HG02588 (cell line): ENCODE measurements around the gene VSIG10L.

ENCODE experiments used
- ATAC-seq: cut with Tn5 transposase; IDR thresholded peaks from one replicate; pipeline ENCODE4 v1.9.1; 2021; ENCODE audit warnings: mild to moderate bottlenecking, moderate library complexity; ENCODE audit not compliant: unreplicated experiment

The VSIG10L gene

DNA sequence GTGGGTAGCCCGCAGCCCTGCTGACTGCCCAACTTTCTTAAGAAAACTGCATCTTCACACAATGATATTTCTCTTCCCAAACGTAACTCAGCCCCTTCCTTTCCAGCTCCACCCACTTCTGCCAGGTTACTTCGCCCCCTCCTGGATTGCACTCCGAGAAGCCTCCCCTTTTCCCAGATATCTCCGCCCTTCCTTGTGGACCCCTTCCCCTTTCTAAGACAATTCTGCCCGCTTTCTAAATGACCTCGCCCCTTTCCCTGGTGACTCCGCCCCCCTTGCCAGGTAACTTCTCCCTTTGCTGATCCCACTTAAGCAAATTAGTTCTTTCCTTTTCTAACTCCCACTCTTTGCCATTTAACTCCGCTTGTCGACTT, 2.6 kb downstream of the VSIG10L start:
- ATAC-seq, result no peak

DNA sequence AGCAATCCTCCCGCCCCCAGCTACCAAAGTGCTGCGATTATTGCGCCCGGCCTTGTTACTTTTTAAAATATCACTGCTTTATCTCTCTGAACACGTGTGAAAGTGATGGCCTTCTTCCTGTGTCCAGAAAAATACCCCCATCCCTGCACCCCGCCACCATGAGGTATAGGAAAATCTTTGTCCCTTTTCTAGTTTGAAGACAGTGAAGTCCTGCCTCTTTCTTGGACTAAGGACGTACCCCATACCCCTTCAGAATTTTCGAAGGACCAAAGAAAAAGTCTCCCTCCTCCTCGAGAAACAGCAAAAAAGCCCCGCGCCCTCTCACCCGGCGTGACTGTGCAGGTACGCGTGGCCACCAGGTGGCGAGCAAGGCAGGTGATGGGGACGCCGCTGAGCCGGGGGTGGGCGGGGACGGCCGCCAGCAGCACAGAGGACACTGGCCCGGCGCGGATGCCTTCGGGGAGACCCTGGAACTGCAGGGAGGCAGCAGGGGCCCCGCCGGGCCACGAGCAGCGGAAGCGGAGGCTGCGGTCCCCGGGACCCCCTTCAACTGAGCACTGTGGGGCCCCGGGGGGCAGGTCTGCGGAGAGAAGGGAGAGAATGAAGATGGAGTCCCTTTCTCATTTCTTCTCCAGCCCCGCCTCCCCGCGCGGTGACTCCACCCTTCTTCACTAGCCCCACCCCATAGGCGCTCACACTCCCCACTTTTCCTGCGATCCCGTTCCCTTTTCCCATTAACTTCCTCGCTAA, 3.2 kb downstream of the VSIG10L start:
- ATAC-seq, result peak; percentile 53

DNA sequence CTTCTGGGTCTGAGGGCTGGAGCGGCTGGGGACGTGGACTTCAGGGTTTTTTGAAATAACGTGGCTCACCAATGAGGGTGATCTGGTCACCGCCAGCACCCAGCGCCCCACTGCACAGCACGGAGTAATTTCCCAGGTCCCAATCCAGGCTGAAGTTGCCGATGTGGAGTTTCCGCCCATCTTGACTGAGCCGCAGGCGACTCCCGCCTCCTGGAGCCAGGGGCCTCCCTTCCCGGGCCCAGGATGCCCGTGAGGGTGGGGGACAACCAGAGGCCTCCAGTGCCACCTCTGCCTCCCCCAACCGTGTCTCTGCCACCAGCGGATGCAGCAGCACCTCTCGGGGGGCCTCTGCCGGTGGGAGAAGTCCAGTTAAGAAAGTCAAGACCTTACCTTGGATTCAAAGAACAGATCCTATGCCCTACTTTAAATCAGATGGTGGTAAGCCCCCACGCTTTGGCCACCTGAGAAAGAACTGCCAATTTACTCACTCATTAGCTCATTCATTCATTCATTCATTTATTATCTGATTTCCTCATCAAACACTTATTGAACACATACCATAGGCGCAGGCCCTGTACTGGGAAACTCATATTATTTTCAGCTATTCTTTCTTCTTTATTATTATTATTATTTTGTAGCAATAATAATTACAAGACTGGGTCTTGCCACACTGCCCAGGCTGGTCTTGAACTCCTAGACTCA, 3.9 kb downstream of the VSIG10L start:
- no peak for ATAC-seq

DNA sequence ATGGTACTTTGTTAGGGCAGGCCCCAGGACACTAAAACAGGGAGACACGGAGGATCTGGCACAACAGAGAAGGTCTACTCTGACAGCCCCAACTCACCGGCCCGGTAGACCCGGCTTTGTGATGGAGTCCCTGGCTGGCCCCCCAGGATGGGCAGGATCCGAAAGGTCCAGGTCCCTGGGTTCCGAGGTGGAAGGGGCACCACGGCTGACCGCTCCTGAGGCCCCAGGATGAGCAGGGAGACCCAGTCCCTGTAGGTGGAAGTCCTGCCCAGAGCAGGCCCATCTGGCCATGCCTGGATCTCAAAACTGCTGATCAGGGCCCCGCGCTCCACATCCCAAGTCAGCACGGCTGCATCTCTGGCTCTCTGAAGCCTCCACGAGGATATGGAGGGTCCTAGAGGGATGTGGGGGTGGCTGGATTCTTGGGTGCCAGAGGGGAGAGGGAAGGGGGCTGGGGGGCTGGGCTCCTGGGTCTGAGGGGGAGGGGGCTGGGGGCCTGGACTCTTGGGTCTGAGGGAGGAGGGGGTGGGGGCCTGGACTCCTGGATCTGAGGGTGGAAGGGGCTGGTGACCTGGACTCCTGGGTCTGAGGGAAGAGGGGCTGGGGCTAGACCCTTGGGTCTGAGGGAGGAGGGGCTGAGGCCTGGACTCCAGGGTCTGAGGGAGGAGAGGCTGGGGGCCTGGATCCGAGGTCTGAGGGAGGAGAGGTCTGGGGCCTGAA, 4.6 kb downstream of the VSIG10L start:
- ATAC-seq, result no peak

DNA sequence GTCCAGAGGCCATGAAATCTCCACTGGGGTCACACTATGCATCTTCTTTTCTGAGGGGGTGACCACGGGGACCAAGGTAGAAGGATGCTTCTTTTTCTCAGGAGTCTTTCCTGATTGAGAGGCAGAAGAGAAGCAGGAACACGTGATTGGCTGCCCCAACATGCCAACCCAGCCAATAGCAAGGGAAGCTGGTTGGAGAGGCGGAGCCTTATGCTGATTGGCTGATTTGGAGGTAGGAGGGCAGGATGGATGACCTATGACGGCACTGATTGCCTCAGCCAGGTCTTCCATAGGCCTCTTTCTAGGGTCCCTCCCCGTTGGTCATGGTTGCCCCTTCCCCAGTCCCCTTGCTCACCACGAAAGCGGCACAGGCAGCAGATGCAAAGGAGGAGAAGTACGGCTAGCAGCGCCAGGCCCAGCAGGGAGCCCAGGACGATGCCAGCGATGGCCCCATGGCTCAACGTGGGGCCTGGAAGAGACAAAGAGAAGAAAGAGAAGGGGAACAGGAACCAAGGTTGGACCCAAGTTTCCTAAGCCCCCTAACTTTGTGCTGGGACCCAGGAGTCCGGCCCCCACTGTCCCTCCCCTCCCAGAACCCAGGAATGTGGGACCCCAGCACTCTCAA, 8.0 kb downstream of the VSIG10L start:
- ATAC-seq, result no peak

DNA sequence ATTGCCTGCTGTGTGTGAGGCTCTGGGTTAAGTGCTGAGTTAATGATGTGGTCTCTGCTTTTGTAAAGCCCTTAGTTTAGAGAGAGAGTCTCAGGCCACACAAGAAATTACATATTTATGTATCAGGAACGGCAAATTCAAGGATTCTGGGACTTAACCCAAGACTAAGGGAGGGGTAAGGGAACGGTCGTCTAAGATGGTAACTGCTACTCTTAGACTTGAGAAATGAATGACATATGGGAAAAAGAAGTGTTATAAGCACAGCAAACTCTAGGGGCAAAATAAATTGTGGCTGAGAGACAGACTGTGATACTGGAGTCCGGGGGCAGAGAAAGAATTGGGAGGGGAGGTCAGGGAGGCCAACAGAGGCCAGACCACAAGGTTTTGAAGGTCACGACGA, 10.2 kb downstream of the VSIG10L start:
- no peak for ATAC-seq

DNA sequence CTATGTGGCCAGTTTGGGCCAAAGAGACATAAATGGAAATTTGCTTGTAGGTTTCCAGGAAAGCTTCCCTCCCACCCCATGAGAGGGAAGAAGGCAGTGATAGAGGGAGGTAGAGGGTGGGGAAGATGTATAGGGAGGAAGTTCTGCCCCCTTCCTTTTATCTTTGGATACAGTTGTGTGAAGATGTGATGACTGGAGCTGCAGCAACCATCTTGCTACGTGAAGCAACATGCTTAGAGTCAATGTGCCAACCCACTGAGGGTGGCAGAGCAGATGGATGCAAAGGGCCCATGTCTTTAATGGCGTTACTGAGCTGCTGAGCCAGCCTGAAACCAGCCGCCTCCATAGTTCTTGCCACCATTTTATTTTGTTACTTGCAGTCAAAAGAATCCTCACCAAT, 10.7 kb downstream of the VSIG10L start:
- no peak for ATAC-seq

DNA sequence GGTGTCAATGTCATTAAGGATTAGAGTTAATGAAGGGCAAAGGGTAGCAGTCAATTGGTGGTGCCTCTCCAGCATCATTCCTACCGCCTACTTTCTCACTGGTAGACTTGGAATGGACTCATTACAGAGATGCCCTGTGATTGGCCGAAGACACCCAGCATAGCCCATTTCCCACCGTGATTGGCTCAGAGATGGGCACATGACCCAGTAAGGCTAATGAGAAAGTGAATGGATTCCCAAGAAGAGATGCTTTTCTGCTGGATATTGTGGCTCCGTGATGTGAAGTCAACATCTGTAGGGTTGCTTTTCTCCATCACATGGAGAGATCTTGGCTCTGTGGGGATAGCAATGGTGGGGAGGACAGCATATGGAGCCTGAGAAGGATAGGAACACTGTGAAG, 11.6 kb downstream of the VSIG10L start:
- no peak for ATAC-seq

DNA sequence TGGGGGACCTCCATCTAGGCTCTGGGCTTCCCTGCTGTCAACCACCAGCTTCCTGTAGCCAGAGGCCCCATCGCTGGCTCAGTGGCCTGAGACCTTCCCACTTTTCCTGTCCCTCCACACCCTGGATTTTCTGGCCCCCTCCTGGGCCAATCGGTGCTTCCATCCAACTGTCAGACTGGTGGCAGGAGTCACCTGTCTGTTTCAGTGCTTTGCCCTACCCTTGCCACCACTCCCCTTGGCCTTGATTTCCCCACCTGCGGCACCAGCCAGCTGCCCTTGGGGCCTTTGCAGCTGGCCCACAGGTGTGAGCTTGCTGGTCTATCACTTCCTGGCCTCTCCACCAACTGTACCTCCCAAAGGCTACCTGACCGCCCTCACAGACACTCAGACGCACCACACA, 12.5 kb downstream of the VSIG10L start:
- ATAC-seq, result no peak

DNA sequence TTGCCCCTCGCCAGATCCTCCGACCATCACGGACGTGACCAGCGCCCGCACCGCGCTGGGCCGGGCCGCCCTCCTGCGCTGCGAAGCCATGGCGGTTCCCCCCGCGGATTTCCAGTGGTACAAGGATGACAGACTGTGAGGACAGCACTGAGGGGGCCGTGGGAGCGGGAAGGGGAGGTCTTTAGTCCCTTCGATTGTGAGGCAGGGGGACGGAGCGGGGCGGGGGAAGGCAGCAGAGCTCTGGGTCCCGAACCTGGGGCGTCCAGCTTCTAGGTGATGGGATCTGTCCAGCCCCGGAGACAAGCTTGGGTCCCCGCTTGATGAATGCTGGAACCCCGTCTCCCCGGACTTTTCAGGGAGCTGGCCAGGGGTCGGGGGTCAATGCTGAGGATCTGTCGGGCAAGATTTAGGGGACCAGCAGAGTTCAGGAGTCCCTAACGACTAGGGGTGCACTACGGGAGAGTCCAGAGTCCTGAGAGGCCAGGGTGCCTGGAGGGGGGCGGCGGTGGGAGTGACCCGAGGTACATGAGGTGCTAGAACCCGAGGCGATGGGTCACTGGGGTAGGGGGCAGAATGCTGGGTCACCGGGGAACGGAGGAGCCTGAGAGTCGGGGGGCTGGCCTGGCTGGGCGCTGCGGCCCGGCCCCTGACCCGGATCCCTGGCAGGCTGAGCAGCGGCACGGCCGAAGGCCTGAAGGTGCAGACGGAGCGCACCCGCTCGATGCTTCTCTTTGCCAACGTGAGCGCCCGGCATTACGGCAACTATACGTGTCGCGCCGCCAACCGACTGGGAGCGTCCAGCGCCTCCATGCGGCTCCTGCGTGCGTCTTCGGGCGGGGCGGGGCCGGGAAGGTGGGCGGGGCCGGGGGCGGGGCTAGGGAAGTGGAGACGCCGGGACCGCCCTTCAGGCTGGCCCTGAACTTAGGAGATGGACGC, 14.6 kb downstream of the VSIG10L start:
- ATAC-seq, result no peak

DNA sequence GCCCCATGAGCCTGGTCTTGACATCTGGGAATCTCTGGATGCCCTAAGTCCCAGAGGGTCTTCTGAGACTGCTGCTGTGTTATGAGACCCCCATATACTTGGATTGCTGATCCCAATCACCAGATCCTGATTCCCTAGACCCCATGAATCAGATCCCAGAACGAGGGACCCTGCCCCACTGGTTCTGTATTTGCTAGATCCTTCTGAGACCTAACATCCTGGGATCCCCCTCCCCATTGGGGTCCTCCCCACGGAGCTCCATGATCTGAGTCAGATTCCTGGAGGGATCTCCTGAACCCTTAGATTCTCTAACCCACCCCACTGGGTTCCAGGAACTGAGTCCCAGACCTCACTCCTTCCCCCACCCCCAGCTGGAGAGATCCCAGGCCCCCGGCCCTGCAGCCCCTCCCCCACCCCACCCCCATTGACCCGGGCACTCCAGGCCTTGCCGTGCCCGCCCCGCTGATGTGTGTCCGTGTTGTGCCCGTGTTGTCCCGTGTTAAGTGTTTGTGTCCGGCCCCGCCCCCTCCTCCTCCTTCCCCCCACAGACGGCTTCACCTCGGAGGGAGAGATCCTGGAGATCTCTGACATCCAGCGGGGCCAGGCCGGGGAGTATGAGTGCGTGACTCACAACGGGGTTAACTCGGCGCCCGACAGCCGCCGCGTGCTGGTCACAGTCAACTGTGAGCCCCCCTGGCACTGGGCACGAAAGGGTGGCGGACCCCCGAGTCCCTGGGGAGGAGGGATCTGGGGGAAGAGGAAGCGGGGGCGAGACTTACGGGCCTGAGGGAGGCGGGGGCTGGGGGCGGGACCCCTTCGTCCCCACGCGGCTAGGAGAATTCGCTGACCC, 15.5 kb downstream of the VSIG10L start:
- ATAC-seq, result no peak

DNA sequence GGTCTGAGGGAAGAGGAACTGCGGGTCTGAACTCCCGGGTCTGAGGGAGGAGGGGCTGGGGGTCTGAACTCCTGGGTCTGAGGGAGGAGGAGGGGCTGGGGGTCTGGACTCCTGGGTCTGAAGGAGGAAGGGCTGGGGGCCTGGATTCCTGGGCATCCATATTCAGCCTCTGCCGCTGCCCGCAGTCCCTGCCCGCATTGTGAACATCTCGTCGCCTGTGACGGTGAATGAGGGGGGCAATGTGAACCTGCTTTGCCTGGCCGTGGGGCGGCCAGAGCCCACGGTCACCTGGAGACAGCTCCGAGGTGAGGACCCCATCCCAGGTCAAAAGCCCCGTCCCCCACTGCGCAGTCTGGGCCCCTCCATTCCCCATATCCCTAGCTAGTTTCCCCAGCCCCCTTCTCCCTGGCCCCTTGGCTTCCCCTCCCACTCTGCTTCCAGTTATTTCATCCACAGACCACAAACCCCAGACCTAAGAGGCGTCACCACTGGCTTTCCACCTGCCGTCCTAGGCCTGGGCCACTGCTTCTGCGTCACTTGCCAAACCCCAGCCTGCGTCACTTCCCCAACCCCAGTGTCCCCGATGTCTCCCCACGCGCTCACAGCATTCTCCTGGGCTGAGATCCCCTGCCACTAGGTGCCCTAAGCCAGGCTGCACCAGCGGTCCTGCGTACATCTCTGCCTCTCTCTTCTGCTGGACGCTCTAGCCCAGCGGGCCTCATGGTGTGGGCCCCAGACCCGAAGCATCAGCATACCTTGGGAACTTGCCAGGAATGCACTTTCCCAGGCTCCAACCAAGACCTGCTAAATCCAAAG, 16.6 kb downstream of the VSIG10L start:
- no peak for ATAC-seq

DNA sequence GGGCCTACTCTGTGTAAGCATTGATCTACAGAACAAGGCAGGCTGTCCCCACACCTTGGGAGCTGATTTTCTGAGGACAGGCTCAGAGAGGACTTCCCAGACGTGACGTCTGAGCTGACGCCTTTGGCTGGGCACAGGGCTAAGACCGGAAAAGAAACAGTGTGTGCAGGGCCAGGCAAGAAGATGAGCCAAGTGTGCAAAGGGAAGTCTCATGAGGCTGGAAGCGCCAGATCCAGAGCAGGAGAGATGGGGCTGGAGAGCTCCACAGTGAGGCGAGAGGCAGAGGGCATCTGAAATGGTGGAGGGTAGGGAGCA, 17.8 kb downstream of the VSIG10L start:
- no peak for ATAC-seq

DNA sequence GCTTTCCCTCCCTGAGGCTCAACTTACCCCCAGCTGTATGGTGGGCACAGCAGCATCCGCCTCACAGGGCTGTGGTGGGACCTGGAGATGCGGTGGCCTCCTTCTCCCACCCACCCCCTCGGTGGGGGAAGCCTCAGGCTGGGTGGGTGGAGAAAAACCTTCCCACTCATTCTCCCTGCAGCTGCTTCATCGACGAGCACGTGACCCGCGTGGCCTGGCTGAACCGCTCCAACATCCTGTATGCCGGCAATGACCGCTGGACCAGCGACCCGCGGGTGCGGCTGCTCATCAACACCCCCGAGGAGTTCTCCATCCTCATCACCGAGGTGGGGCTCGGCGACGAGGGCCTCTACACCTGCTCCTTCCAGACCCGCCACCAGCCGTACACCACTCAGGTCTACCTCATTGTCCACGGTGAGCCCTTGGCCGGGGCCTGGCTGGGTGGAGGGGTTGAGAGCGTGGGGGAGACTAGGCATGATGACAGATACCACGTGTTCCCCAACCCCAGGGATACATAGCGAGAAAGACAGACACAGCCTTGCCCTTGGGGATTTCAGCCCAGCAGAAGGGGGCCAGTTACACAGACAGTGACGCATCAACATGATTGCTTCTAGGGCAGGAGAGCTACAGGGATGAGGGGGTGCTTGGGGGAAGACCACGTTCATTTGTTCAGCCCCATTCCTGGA, 18.3 kb downstream of the VSIG10L start:
- no peak for ATAC-seq

DNA sequence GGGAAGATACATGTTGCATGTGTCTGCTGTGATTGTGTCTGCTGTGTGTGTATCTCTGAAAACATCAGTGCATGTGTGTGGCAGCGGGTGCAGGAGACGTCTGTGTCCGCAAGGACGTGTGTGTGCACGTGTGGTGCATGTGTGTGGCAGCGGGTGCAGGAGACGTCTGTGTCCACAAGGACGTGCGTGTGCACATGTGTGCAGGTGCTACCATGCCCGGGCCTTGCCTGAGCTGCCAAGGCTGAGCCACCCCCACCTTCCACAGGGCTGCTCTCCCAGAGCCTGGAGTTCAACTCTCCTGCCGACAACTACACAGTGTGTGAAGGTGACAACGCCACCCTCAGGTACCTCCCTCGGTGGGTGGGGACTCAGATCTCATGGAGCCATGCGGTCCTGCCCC, 20.1 kb downstream of the VSIG10L start:
- ATAC-seq, result no peak

DNA sequence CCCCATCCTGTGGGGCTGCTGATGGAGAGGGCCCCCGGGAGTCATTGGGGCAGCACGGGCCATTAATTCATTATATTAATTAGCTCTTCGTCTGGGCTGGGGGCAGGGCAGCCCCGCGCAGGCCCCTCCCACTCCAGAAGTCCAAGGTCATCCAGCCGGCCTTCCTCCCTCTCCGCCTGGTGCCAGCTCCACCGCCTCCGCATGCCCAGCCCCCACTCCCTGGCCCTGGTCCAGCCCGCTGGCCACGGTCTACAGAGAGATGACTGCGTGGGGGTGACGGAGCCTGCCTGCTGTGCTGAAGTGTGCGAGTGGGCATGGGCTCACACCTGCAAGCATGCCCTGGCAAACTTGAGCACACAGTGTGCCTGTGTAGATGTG, 21.7 kb downstream of the VSIG10L start:
- ATAC-seq, result no peak

DNA sequence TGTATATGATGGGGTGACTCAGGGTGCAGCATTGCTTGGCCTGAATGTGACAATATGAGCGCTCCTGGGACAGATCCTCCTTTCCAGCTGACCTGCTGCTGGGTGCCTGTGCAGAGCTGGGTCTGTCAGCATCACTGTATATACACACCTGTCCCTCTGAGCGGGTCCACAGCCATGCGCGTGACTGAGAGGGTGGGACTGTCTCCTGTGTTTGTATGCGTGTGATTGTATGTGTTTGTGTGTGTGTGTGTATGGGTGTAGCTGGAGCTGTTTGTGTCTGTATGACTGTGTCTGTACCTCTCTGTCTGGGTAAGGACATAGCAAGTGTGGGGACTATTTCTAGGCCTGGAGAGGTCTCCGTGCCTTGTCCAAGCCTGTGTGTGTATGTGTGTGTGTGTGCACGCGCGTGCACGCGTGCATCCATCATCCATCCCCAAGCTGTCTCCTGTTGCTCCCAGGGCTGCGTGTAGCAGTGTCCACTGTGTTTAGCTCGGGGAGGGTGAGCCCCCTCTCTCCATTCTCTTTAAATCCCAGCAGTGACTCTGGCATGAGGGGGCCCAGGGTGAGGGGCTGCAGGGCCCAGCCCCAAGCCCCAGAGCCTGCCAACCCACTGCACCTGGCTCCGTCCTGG, 22.2 kb downstream of the VSIG10L start:
- ATAC-seq, result no peak
